Measurements from ENCODE around the gene SYTL3.

SYTL3 gene

DNA sequence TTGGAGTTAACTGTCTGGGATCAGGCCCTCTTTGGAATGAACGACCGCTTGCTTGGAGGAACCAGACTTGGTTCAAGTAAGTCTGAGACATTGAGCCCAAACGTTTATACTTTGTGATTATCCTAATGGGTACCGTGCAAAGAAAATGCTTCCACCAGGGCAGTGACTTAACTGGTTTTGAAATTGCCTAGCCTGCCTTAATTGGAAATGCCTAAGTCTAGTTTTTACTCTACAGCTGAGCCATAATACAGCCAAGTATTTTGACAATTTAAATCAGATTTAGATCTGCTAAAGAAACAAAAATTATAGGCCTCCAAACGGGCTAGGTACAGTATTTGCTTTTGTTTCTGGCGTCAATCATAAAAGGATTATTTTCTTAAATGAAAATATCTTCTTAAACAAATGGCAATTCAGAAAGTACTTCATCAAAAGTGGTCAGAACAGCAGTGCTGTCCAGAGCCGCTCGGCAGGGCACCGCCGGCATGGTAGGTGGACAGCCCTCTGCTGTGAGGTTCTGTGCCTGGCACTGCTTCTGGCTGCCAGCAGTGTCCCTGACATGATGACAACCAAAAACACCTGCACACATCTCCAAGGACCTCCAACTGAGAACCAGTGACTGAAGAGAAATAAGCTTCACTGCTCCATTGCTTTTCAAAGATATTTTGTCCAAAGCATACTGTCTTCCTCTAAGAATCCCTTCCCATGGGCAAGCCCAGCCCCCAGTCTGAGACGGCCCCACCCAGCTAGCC, 113.8 kb downstream of the SYTL3 start:
- DNase-seq, result no peak

DNA sequence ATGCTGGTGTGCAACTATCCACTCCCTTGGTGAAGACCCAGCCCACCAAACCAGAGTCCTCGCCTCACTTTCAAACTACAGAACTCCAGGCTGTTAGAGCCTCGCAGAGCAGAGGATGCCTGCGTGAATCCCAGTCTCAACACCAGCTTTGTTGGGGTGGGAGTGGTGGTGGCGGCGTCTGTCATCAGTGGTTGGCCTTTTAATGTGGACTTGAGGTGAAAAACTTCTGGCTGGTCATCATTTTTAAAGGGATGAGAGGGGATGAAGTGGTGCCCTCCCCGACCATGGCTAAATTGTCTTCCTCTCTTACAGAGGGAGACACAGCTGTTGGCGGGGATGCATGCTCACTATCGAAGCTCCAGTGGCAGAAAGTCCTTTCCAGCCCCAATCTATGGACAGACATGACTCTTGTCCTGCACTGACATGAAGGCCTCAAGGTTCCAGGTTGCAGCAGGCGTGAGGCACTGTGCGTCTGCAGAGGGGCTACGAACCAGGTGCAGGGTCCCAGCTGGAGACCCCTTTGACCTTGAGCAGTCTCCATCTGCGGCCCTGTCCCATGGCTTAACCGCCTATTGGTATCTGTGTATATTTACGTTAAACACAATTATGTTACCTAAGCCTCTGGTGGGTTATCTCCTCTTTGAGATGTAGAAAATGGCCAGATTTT, 114.5 kb downstream of the SYTL3 start:
- no peak for DNase-seq

DNA sequence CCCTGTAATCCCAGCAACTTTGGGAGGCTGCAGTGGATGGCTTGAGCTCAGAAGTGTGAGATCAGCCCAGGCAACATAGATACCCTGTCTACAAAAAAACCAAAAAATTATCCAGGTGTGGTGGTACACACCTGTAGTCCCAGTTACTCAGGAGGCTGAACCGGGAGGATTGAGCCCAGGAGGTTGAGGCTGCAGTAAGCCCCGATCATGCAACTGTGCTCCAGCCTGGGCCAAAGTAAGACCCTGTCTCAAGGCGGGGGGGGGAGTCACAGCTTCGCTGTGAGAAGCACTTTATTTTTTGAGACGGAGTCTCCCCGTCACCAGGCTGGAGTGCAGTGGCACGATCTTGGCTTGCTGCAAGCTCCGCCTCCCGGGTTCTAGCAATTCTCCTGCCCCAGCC, 115.1 kb downstream of the SYTL3 start:
- DNase-seq, result no peak

DNA sequence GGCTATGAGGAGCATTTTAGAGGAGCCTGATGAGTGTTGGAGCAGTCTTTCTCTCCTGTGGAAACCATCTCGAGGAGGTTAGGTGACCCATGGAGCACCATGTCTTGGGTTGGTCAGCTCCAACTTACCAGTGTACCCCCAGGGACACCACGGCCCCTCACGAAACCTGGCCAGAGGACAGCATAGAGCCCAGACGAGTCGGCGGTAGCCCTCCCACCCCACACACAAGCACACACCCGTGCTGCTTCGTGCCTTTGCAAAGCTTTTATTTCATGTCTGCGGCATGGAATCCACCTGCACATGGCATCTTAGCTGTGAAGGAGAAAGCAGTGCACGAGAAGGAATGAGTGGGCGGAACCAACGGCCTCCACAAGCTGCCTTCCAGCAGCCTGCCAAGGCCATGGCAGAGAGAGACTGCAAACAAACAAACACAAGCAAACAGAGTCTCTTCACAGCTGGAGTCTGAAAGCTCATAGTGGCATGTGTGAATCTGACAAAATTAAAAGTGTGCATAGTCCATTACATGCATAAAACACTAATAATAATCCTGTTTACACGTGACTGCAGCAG, 115.7 kb downstream of the SYTL3 start:
- DNase-seq, result no peak

DNA sequence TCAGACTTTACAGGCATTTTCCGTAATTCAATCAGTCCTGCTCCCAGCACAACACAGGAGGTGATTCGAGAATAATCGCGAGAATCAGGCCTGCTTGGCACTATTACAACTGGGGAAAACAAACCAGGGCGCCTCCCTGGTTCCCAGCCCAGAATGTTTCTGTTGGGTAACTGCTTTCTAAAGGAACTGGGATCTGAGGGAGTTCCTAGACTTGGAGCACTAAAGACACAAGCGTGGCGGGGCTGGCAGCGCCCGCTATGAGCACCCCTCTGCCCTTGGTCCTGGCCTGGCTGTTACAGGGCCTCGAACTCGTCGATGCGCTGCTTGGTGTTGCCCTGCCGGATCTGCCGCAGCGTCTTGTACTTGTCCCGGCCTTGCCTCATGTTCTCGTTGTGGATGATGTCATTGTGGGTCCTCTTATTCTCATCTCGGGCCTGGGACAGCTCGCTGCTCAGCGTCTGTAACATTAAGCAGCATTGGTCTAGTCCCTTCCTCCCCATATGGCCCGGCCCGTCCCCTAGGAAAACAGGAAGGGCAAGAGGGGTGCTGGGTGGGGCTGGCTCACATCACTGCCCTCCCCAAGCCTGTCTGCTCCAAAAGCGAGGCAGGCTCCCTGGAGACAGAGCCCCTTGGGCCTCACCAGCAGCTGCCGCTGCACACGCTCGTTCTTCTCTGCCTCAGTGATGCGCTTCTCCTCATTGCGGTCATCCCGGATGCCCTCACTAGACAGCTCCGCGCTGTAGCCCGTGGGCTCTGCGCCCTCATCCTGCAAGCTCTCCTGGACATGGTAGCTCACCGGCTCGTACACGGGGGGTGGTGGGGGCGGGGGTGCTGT, 117.0 kb downstream of the SYTL3 start:
- peak; percentile 13 to 22 for DNase-seq

DNA sequence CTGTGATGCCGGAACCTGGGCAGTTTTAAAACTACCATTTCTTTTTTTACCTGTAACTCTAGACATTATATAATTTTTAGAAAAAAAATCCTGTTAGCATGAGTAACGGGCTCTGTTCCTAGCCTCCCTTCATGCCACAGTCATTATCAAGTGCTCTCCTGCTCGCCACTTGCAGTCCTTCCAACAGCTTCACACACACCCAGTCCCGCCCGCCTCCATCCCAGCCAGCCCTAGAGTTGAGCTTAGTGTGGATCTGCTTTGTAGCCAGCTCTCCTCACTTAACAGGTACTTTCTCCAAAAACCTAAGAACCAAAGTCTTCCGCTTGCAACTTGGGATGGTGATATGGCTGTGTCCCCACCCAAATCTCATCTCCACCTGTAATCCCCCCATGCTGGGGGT, 117.9 kb downstream of the SYTL3 start:
- DNase-seq, result no peak

DNA sequence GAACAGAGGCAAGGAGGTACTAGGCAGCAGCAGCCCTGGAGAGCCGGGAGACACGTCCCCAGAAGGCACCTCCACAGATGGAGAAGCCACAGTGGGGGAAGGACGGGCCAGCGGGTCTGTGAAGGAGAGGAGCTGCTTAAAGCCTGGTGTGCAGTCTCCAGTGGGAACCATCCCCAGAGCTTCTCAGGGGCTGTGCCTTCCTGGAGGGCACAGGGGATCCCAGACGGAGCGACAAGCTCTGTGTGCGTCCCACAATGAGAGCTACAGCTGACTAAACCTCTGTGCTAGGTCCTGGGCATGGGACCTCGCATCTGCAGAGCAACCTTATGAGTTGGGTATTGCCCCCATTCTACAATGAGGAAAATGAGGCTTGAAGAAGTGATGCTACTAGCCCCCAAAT, 118.6 kb downstream of the SYTL3 start:
- no peak for DNase-seq

DNA sequence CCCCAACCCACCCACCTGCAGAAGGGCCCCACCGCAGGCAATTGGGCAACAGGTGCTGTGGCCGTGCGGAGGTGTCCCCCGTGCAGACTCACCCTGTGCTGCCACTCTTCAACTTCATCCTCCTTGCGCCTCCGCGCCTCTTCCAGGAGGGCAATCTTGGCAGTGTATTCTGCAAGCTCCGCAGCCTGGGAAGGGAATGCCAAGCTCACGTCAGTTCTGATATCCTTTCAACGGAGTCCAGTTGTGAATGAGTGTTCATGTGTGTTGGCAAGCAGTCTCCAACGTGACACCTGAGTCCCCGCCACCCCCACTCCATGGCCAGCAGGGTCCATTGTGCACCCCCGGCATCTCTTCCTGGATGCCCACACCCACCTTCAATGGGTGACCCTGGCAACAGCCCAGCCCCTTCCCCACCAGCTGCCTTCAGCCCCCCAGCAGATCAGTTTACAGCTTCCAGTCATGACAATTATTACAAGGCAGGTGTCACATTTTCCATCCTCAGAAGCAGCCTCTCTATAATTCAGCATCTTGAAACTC, 119.4 kb downstream of the SYTL3 start:
- no peak for DNase-seq

DNA sequence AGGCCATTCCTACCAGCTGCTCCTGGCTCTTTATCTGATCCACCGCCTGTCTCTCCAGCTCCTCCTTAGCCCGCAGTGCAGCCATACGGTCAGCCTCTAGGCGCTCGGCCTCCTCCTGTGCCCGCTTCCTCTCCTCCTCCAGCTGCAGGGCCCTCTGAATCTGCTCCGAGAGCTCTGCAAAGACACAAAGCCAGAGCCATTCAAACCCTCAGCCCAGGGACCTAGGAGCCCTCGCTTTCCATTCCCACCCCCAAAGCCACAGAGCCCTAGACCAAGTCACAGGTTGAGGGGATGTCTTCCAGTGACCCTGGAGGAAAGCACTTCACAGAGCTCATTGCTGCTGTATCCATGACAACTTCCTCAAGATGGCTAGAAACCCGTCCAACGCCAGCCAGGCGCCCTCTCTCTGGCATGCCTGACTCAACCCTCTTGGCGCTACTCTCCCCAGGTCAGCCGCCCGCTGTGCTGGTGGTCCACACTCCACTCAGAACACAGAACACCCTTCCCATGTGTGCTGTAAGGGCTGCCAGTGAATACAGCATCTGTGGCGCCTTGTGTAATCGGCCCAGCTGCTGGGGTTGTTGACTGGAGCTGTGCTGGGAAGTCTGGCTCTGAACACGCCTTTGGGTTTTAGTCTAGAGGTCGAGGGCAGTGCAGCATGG, 120.0 kb downstream of the SYTL3 start:
- DNase-seq, result peak in 1 of 2 donors; percentile 19

DNA sequence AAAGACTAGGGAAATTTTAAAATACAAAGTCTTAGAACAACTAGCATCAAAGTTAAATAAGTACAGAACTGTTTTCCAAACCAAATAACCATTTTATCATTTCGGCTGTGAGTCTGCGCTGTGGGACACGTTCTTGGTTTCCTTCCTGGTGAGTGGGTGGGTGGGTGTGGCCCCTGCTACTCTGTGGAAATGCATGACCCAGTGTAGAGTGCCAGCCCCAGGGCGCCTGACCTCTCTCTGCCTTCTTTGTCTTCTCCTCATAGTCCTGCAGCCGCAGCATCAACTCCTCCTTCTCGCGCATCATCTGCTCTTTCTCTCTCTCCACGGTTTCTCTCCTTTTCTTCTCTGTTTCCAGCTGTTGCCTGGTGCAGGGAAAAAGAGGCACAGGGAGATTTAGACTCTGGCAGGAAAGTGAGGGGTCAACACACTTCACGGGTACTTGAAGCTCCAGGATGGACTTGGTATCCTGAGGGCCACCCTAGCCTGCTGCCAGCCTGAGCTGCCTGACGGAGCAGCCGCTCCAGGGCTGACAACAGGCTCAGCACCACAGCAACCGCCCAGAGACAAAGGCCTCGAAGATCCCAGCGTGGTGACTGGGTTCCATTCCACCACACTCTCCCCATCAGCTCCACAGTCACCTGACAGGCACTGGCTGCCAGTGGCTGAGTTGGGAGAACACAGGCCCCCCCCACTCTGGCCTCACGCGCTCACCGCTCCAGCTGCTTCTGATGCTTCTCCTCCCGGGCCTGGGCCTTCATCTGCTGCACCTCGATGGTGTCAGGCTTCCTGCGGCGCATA, 120.9 kb downstream of the SYTL3 start:
- DNase-seq, result peak in 1 of 2 donors; percentile 24

DNA sequence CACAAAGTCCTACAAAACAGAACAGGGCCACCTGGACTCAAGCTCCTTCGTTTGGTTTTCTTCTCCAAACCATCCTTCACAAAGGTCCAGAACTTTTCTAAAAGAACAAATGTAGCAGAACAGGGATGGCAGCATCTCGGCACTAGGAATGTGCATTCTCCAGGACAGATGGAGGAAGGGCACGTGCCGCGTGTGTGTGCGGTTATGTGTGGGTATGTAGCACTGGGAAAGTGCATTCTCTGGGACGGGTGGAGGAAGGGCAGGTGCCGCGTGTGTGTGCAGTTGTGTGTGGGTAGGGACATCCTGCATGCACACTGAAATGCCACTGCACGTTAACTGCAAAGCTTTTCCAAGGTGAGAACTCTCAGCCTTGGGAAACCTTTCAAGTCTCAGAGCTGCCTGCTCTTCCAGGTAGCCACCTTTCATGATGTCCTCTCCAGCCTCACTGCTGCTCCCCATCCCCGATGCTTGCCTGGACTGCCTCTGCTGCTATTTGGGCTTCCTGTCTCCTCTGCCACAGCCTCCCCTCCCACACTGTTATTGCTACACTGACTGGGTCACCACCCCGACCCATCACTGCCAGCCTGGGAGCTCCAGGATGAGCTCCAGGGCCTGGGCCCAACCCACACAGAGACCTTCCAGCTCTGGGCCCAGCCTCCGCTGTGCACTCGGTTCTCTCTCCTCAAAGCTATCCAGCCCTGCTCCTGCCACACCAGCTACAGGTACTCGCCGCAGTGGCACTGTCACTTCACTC, 121.7 kb downstream of the SYTL3 start:
- no peak for DNase-seq

DNA sequence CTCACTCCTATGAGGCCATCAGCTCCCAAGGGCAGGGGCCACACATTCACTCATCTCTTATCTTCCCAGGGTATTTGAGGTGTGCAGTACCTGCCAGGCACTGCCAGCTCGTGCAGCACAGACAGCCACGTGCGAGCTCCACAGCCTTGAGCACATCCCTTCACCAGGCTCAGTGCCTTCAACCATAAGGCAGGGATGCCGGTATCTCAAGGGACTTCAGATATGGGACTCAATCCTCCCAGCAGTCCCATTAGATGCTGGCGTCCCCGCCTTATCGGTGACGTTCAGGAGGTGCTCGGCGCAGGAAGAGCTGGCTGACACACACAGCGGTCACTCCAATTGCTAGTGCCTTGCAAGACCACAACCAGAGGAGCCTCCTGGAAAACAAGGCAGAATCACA, 122.3 kb downstream of the SYTL3 start:
- DNase-seq, result no peak

DNA sequence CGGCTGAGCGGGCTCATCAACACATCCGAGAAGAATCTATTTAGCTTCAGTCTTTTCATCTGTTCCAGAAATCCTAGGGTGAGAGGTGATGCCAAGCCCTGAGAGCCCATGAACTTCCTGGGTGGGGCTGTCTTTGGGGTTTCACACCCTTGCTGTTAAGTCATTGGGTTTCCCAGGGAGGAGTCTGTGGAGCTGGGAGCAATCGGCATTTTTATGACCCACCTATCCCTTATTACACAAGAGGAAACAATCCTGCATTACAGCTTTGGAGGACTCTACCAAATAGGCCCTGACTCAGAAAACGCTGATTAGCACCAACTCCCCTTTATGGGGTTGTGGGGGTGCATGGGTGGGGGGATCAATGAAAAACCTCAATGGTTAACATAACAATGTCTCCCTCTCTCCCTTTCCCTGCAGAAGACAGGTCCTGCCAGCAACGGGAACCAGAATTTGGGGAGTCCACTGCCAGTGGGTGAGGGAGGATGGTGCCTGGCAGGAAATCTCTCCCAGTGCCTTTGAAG, 123.1 kb downstream of the SYTL3 start:
- no peak for DNase-seq

DNA sequence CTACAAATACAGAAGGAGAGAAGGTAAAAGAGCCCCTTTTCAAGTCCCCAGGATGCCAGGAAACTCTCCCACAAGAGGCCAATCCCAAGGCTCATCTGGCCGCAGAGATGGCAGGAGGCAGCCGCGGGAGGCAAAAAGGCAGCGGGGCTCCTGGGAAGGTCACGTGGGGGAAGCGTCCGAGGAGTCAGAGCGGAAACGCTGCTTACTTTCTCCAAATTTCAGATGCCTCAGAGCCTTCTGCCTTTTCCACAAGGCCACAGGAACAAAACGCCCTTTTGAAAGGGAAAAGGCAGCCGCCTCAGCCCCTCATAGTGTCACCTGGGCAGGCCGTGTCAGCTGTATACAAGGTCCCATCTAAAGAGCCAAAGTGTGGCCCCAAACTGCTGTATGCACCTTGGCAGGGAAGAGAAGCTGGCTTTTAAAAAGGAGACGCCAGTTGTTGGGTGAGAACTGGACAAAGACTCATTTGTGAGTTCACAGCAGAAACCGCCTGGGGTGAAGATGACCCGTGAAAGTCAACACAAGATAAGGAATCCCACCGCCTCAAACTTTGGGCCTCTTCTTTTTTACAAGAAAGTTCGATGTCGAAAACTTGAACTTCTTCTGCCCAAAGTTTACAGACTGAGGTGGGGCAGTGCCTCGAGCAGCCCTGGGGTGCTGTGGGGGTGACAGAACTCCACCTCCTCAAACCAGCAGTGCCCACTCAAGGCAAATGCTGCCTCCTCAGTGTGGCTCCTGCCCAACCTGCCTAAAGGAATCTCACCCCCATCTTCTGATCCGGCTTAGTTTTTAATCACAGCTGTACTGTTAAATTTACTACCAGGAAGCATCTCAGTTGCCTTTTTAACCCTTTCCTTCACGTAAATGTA, 124.0 kb downstream of the SYTL3 start:
- DNase-seq, result no peak

DNA sequence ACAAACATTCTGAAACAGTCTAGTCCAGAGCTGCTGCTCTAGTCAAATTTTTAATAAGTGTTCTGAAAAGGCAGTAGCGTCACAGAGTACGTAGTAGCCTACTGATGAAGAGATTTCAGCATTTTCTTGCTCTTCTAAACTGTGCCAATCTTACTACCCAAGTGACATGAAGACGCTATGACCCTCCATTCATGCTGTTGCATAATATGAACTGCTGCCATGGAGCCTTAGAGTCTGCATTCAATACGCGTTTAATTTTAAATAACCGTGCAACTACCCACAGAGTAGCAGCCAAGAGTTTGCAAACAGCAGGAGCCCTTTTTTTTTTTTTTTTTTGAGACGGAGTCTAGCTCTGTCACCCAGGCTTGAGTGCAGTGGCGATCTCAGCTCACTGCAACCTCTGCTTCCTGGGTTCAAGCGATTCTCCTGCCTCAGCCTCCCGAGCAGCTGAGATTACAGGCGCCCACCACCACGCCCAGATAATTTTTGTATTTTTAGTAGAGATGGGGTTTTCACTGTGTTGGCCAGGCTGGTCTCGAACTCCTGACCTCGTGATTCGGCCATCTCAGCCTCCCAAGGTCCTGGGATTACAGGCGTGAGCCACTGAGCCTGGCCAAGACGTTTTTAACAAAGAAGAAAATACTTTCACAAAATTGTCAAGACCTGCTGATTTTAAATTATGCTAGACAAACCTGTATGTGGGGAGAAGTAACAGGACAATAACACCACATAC, 125.0 kb downstream of the SYTL3 start:
- no peak for DNase-seq

DNA sequence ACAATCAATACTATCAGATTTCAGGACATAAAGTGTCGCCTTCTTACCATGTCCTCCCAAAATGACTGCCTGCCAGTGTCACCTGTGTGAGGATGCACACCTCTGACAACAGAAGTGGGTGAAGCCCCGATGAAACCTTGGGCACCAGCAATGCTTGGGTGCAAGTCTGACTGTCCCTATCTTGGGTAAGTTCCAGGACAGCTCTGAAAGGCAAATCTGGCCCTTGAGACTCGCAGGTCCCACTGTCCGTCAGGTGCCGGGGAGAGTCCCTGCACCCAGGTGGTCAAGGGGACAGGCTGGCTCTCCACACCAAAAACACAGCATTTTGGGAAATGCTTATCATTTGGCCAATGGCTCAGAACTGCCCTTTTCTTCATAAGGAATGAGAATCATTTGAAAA, 126.0 kb downstream of the SYTL3 start:
- no peak for DNase-seq

DNA sequence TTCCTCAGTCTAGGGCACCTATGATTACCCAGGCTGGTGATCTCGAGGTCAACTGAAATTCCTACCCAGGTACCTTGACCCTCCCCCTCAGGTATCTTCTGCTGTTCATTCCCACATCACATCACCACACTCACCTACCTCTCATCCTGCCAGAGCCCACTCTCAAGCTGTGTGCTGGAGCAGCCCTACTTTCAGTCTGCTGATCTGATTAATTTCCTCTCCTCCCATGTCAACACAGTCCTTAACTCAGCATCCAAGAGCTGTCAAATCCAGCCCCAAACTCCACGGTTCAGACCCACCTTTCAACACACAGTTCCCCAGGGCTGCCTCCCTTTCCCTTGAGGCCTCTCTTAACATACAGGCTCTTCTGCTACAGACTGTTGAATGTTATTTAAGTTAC, 126.9 kb downstream of the SYTL3 start:
- DNase-seq, result no peak

DNA sequence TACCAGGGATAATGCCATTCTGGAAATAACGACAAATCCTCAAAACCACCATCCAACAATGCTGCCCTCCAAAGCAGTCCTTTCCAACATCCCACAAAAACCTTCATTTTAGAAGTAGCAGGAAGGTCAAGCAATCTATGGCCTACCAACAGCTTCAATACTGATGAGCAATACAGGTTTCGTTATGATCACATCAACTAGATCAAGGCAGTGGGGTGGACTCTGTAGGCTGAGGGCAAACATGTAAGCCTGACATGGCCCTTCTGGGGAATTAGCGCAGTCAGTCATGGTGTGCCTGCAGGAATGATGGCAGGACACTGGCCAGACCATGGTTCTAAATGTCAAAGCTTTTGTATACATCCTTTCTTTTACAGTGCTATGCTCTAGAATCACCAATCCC, 127.7 kb downstream of the SYTL3 start:
- DNase-seq, result no peak

DNA sequence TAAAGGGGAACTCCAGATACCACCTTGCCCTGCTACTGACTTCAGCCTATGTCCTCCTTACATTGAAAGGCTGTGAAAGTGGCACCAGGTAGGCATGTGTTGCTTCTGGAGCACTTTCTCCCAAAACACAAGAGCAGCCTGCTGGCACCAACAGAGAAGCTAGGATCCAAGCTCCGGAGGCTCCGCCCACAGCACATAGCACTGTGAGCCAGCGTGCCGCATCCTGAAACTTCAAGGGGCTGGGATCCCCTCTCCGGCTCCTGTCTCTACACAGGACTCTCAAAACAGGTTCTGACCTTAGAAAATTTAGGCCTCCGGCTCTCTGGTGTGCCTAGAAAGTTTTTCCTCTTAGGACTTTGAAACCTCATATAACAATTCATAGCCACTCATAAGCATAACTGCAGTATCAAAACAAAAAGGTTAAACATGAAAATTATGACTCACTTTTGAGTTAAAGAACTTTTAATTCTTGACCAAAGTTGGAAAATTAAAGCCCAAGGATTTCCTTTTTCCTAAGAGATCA, 128.2 kb downstream of the SYTL3 start:
- DNase-seq, result no peak
